HepG2 (cell line): ENCODE results near the gene ABHD17A. TPM values are rescaled to one million over a fixed set of nuclear protein-coding genes. Genes with fewer than 3 reads are reported as not detected.

Source experiments
- ATAC-seq: fragments of 200-7000 bp; cut with Tn5 transposase; 3 replicates; pipeline ENCODE4 v1.9.1; 2020; ENCODE audit warnings: mild to moderate bottlenecking, moderate library complexity
- BruUV-seq: library from RNA; stranded (reverse); fragments of 400-500 nt; replicated peaks from 2 replicates; lab custom pipeline; 2021; lab: Mats Ljungman, UMichigan
- CTCF ChIA-PET: fragments of 300-600 bp; formaldehyde crosslinking; extraction: SDS; loops from one replicate; lab custom pipeline; 2021; ENCODE audit warnings: low total read pairs, inconsistent platforms, low intra/inter-chr PET ratio; lab: Yijun Ruan, JAX
- POLR2A ChIA-PET: fragments of 350-600 bp; sonication (Branson Sonifier 250); formaldehyde crosslinking; loops from one replicate; lab custom pipeline; 2020; ENCODE audit warnings: antibody characterized with exemption, inconsistent platforms; lab: Yijun Ruan, JAX
- DNase-seq: peaks from one replicate; pipeline ENCODE4 v3.0.0-alpha.2; 2015; ENCODE audit warnings: low spot score
- FAIRE-seq: peaks from 3 replicates; lab custom pipeline; 2011; peaks lifted over from hg19 to GRCh38; lab: Jason Lieb, UNC
- H2AFZ ChIP-seq: one replicate; pipeline ENCODE4 v1.6.1; 2011; ENCODE audit warnings: low read length, inconsistent platforms
- H3K27ac ChIP-seq: fragments of 300-600 bp; 3 replicates; pipeline ENCODE4 v1.8.0; 2011; ENCODE audit warnings: mixed run types, mild to moderate bottlenecking, mixed read lengths, low read length, inconsistent platforms; ENCODE audit not compliant: insufficient read depth; ENCODE audit errors: extremely low read length
- H3K27me3 ChIP-seq, 2 experiments: fragments of 200-600 bp in 1 of 2; 2 replicates in 1 of 2; 3 replicates in 1 of 2; pipeline versions ENCODE4 v1.6.0 to v1.8.0; 2011; ENCODE audit warnings: low read length in 2 of 2, mild to moderate bottlenecking in 2 of 2, moderate library complexity in 2 of 2, inconsistent platforms in 1 of 2; ENCODE audit not compliant: insufficient read depth in 2 of 2, control insufficient read depth in 1 of 2
- H3K36me3 ChIP-seq, 2 experiments: fragments of 200-600 bp in 1 of 2; replicated peaks in 1 of 2; 2 replicates in 1 of 2; 3 replicates in 1 of 2; pipeline versions ENCODE4 v1.5.1 to v1.8.0; 2011; ENCODE audit warnings: low read length in 2 of 2, inconsistent platforms in 1 of 2; ENCODE audit not compliant: insufficient read depth in 2 of 2, control insufficient read depth in 1 of 2
- H3K4me1 ChIP-seq: 2 replicates; pipeline ENCODE4 v1.5.1; 2012; ENCODE audit warnings: low read length, inconsistent platforms; ENCODE audit not compliant: insufficient read depth
- H3K4me2 ChIP-seq: 2 replicates; pipeline ENCODE4 v1.6.0; 2011; ENCODE audit warnings: low read depth, low read length, inconsistent platforms
- H3K4me3 ChIP-seq, 3 experiments: fragments of 200-600 bp in 1 of 3; sonication (generic), shearing (Covaris generic) in 1 of 3; replicated peaks in 1 of 3; 2 replicates each; pipeline ENCODE4 v1.5.1; 2011 to 2016; ENCODE audit warnings: low read length in 3 of 3, inconsistent platforms in 2 of 3, low read depth in 2 of 3, mild to moderate bottlenecking in 2 of 3, control low read depth in 1 of 3, mixed read lengths in 1 of 3; ENCODE audit not compliant: insufficient read depth in 1 of 3
- H3K79me2 ChIP-seq: one replicate; pipeline ENCODE4 v1.6.1; 2011; ENCODE audit warnings: low read length, inconsistent platforms; ENCODE audit not compliant: insufficient read depth
- H3K9ac ChIP-seq: 2 replicates; pipeline ENCODE4 v1.6.0; 2011; ENCODE audit warnings: mild to moderate bottlenecking, low read depth, low read length, inconsistent platforms; ENCODE audit not compliant: insufficient read depth
- H3K9me3 ChIP-seq: 2 replicates; pipeline ENCODE4 v1.5.1; 2012; ENCODE audit warnings: mild to moderate bottlenecking, low read length
- H4K20me1 ChIP-seq: 2 replicates; pipeline ENCODE4 v1.6.0; 2011; ENCODE audit warnings: inconsistent platforms, mild to moderate bottlenecking, low read length, moderate library complexity; ENCODE audit not compliant: insufficient read depth
- FOSL1 ChIP-seq: sonication (generic); formaldehyde crosslinking; IDR thresholded peaks from 2 replicates; pipeline ENCODE4 v1.9.0; 2021; ENCODE audit warnings: missing genetic modification reagents, borderline replicate concordance
- HOXA7 ChIP-seq: sonication (generic); formaldehyde crosslinking; IDR thresholded peaks from 2 replicates; pipeline ENCODE4 v1.8.1; 2022; ENCODE audit warnings: mild to moderate bottlenecking, missing genetic modification reagents, moderate library complexity
- NFYC ChIP-seq: IDR thresholded peaks from 2 replicates; pipeline ENCODE4 v1.6.1; 2016; ENCODE audit warnings: missing genetic modification reagents, missing compliant biosample characterization
- NR1H2 ChIP-seq: sonication (generic); formaldehyde crosslinking; IDR thresholded peaks from 2 replicates; pipeline ENCODE4 v1.8.1; 2022; ENCODE audit warnings: low read depth, missing genetic modification reagents, borderline replicate concordance
- PHF20 ChIP-seq: sonication (generic); formaldehyde crosslinking; IDR thresholded peaks from 2 replicates; pipeline ENCODE4 v1.5.0; 2020; ENCODE audit warnings: mild to moderate bottlenecking, missing genetic modification reagents
- PPARG ChIP-seq: conservative IDR thresholded peaks from 2 replicates; pipeline ENCODE4 v1.6.1; 2016; ENCODE audit warnings: missing biosample characterization, missing genetic modification reagents
- ZMYM2 ChIP-seq: sonication (generic); formaldehyde crosslinking; IDR thresholded peaks from 2 replicates; pipeline ENCODE4 v1.8.0; 2022; ENCODE audit warnings: mild to moderate bottlenecking, missing genetic modification reagents
- ZNF230 ChIP-seq: sonication (generic); formaldehyde crosslinking; IDR thresholded peaks from 2 replicates; pipeline ENCODE4 v1.4.0; 2020; ENCODE audit warnings: mild to moderate bottlenecking, missing genetic modification reagents
- ZNF430 ChIP-seq: sonication (generic); formaldehyde crosslinking; IDR thresholded peaks from 2 replicates; pipeline ENCODE4 v1.9.0; 2021; ENCODE audit warnings: mild to moderate bottlenecking, missing genetic modification reagents
- WGBS: methylation state at CpG from one replicate; pipeline ENCODE4 v1.1.6; 2017; ENCODE audit warnings: low lambda C conversion rate; 5-methylcytosine and 5-hydroxymethylcytosine counted together
- in situ Hi-C: cut with HindIII; loops from 2 replicates; pipeline ENCODE4 v1.10.0; 2017; ENCODE audit warnings: low pct_unique_long_range_greater_than_20kb; ENCODE audit not compliant: extremely low pct_ligation_motif_present
- intact Hi-C: fragments of 100-400 bp; cut with micrococcal nuclease; formaldehyde crosslinking; loops from one replicate; pipeline ENCODE4 v1.10.0; 2022; ENCODE audit not compliant: unreplicated experiment
- polyA plus RNA-seq, 8 experiments: library from polyadenylated mRNA; depleted of rRNA in 3 of 8; stranded (reverse) in 7 of 8; unstranded in 1 of 8; fragments of >200 nt; fragmentation: Illumina TruSeq in 4 of 8; extraction: Trizol in 4 of 8; gene quantifications; 2 replicates each; pipeline versions ENCODE4 v1.2.1 to v1.2.3, GENCODE V29; 2011 to 2016; ENCODE audit warnings: low read depth in 4 of 8, missing spikeins in 1 of 8, mixed read lengths in 1 of 8; ENCODE audit not compliant: insufficient read depth in 1 of 8
- total RNA-seq, 5 experiments: library from RNA; depleted of rRNA; stranded (reverse); fragments of >200 nt; fragmentation: Illumina TruSeq; extraction: Trizol; gene quantifications; 2 replicates each; pipeline ENCODE4 v1.2.3, GENCODE V29; 2016; ENCODE audit warnings: low read depth in 1 of 5
- TF ChIP-seq, protein P1 (sequence below): sonication (generic); formaldehyde crosslinking; IDR thresholded peaks from 2 replicates; pipeline ENCODE4 v1.4.0; 2020; ENCODE audit warnings: missing genetic modification reagents
- TF ChIP-seq, protein P2 (sequence below): sonication (generic); formaldehyde crosslinking; IDR thresholded peaks from 2 replicates; pipeline ENCODE4 v1.5.0; 2020; ENCODE audit warnings: missing genetic modification reagents
- TF ChIP-seq, protein P3 (sequence below): sonication (generic); formaldehyde crosslinking; IDR thresholded peaks from 2 replicates; pipeline ENCODE4 v1.4.0; 2020; ENCODE audit warnings: missing genetic modification reagents, mild to moderate bottlenecking, borderline replicate concordance

Gene ABHD17A
- total and polyA plus RNA-seq, 2 of the 13 experiments (the other 11 are each of a cell fraction or from before 2014, with no cell fraction given): 27.7 to 40.8 TPM

DNA sequence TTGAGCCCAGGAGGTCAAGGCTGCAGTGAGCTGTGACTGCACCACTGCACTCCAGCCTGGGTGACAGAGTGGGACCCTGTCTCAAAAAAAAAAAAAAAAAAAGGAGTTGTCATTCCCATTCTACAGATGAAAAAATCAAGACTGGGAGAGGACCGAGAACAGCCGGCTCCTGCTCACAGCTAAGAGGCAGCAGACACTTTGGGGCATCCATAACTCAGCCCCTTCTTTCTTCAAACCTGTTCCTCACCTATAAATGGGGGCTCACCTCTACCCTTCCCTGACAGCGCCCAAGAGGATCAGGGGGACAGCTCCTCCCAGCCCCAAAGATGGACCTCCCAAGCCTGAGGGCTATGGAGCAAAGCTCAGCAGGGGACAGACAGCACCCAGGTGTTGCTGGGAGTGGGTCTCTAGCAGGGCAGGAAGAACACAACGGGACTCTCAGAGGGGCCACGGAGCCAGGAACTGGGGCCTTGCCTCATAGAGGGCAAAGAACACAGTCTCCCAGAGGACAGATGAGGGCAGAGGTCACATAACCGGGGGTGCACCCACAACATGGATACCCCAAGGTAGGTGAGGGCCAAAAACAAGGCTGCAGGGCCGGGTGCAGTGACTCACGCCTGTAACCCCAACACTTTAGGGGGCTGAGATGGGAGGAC is 18.5 kb downstream of the ABHD17A start (continued):
- TF ChIP-seq PHF20 (CRISPR knock-in tag) (no peak), PPARG (CRISPR knock-in tag) (0 out of 2 replicates have a peak, but pooled peaks have one; percentile 25), ZMYM2 (CRISPR knock-in tag) (peak; percentile 27; the same call in 1 of the 2 replicates)

DNA sequence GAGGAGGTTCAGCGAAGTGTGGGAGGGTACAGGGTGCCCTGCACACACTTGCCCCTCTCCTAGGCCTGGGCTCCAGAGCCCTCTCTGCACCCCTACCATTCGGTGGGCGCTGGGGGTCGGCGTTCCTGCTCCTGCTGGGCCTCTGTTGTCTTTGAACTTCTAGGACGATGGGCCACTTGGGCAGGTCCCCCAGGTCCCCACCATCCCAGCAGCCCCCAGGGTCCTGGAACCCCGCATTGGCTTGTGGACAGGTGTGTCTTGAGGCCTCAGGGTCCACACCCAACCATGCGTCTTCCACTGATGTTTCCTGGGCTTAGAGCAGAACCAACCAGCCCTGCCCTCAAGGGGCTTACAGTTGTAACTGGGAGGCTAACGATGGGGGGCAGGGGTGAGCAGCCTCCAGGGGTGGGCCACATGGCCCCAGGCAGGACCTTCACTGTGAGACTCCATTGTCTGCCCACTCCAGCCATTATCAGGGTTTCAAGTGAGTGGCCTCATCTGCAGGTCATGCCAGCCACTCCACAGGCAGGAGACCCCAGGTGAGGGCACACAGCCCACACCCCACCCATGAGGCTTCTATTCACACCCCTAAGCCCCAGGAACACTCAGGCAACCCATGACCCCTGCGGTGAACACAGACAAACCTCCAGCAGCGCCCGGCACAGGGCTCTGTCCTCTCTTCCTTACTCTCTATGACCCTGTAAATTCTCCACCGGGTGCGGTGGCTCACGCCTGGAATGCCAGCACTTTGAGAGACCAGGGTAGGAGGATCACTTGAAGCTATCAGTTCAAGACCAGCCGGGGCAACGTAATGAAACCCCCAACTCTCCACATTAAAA is 19.9 kb downstream of the ABHD17A start:
- peak overlapping the region; percentile 89 for H3K9ac ChIP-seq
- ATAC-seq (no peak), DNase-seq (no peak), FAIRE-seq (no peak)
- H2AFZ ChIP-seq: no peak overlapping the region
- H3K27ac ChIP-seq: peak overlapping the region; percentile 98
- in situ Hi-C loops (no loop called here), intact Hi-C loops (no loop called here)
- peaks cover 10% of the 10 kb centered on the region; the same call in 1 of the 2 replicates for H4K20me1 ChIP-seq
- CTCF ChIA-PET: interaction anchor here (1.2 kb wide), 1 partner anchor 17 kb away, joined by 3 read pairs; the partner anchor contains the start of gene REXO1
- 76% methylated on average over 13 of the region's 17 CpGs for WGBS
- H3K36me3 ChIP-seq: no peaks in the 10 kb centered on the region
- H3K9me3 ChIP-seq: no peaks in the 10 kb centered on the region
- H3K27me3 ChIP-seq: no peaks in the 10 kb centered on the region; a peak in 1 of 5 replicates
- POLR2A ChIA-PET: interaction anchor here (0.6 to 1.7 kb wide), 15 partner anchors 10 to 465 kb away, joined by 3 to 13 read pairs (median 5); partner anchors contain the start of genes ABHD17A, ADAT3 and SCAMP4
- peak overlapping the region; percentile 73 to 98 (median 82); a peak in 5 of 6 replicates for H3K4me3 ChIP-seq
- H3K79me2 ChIP-seq: peaks cover 24% of the 10 kb centered on the region
- H3K4me1 ChIP-seq: peaks cover 62% of the 10 kb centered on the region
- H3K4me2 ChIP-seq: peak overlapping the region; percentile 94
- no TSS peak for BruUV-seq
- no peak for TF ChIP-seq NR1H2
- TF ChIP-seq, protein P1, sequence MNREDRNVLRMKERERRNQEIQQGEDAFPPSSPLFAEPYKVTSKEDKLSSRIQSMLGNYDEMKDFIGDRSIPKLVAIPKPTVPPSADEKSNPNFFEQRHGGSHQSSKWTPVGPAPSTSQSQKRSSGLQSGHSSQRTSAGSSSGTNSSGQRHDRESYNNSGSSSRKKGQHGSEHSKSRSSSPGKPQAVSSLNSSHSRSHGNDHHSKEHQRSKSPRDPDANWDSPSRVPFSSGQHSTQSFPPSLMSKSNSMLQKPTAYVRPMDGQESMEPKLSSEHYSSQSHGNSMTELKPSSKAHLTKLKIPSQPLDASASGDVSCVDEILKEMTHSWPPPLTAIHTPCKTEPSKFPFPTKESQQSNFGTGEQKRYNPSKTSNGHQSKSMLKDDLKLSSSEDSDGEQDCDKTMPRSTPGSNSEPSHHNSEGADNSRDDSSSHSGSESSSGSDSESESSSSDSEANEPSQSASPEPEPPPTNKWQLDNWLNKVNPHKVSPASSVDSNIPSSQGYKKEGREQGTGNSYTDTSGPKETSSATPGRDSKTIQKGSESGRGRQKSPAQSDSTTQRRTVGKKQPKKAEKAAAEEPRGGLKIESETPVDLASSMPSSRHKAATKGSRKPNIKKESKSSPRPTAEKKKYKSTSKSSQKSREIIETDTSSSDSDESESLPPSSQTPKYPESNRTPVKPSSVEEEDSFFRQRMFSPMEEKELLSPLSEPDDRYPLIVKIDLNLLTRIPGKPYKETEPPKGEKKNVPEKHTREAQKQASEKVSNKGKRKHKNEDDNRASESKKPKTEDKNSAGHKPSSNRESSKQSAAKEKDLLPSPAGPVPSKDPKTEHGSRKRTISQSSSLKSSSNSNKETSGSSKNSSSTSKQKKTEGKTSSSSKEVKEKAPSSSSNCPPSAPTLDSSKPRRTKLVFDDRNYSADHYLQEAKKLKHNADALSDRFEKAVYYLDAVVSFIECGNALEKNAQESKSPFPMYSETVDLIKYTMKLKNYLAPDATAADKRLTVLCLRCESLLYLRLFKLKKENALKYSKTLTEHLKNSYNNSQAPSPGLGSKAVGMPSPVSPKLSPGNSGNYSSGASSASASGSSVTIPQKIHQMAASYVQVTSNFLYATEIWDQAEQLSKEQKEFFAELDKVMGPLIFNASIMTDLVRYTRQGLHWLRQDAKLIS (CRISPR knock-in tag): no peak
- no peak for TF ChIP-seq NFYC (CRISPR knock-in tag)
- TF ChIP-seq ZNF430 (CRISPR knock-in tag): 0 out of 2 replicates have a peak, but pooled peaks have one; percentile 12
- no peak for TF ChIP-seq HOXA7
- TF ChIP-seq ZNF230: no peak
- TF ChIP-seq, protein P2, sequence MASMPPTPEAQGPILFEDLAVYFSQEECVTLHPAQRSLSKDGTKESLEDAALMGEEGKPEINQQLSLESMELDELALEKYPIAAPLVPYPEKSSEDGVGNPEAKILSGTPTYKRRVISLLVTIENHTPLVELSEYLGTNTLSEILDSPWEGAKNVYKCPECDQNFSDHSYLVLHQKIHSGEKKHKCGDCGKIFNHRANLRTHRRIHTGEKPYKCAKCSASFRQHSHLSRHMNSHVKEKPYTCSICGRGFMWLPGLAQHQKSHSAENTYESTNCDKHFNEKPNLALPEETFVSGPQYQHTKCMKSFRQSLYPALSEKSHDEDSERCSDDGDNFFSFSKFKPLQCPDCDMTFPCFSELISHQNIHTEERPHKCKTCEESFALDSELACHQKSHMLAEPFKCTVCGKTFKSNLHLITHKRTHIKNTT: no peak
- no peak for TF ChIP-seq FOSL1
- TF ChIP-seq, protein P3, sequence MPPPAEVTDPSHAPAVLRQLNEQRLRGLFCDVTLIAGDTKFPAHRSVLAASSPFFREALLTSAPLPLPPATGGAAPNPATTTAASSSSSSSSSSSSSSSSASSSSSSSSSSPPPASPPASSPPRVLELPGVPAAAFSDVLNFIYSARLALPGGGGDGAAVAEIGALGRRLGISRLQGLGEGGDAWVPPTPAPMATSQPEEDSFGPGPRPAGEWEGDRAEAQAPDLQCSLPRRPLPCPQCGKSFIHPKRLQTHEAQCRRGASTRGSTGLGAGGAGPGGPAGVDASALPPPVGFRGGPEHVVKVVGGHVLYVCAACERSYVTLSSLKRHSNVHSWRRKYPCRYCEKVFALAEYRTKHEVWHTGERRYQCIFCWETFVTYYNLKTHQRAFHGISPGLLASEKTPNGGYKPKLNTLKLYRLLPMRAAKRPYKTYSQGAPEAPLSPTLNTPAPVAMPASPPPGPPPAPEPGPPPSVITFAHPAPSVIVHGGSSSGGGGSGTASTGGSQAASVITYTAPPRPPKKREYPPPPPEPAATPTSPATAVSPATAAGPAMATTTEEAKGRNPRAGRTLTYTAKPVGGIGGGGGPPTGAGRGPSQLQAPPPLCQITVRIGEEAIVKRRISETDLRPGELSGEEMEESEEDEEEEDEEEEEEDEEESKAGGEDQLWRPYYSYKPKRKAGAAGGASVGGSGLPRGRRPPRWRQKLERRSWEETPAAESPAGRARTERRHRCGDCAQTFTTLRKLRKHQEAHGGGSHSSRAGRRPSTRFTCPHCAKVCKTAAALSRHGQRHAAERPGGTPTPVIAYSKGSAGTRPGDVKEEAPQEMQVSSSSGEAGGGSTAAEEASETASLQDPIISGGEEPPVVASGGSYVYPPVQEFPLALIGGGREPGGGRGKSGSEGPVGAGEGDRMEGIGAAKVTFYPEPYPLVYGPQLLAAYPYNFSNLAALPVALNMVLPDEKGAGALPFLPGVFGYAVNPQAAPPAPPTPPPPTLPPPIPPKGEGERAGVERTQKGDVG (CRISPR knock-in tag): 0 out of 2 replicates have a peak, but pooled peaks have one; percentile 24
